Renal cortex interstitium (tissue), 11 donors: ENCODE measurements around the gene VTI1A. TPM values are rescaled to one million over a fixed set of nuclear protein-coding genes. Genes with fewer than 3 reads are reported as not detected.
"Not testable (repeated sequence)": the region's sequence is repeated elsewhere in the genome, so short reads cannot be mapped to it uniquely, and the experiment has no call there.

Experiments used
- DNase-seq, 11 donors: peaks; one replicate each; pipeline ENCODE4 v3.0.0-alpha.2; 2013; ENCODE audit warnings: low read depth in 9 of 11, low spot score in 4 of 11; ENCODE audit errors: extremely low read depth in 1 of 11
- polyA plus RNA-seq, 3 donors: library from polyadenylated mRNA; unstranded; fragments of 120-200 nt; gene quantifications; one replicate each; pipeline ENCODE4 v1.2.1, GENCODE V29; 2013; ENCODE audit not compliant: insufficient read length in 3 of 3

The VTI1A gene
- polyA plus RNA-seq, 3 donors, result 19.5 to 22.2 (median 20.8) TPM

GRCh38 chr10:112716924-112717413 is 270.0 kb downstream of the VTI1A start:
- DNase-seq, result no peak

- no peak for DNase-seq
Measured at GRCh38 chr10:112720178-112720577, 273.2 kb downstream of the VTI1A start.

- peak in 2 of 11 donors; percentile 39 to 46 for DNase-seq
Measured at GRCh38 chr10:112721080-112721698, 274.2 kb downstream of the VTI1A start.

- no peak for DNase-seq
Measured at GRCh38 chr10:112722758-112723157, 275.7 kb downstream of the VTI1A start.

GRCh38 chr10:112723876-112724275 is 276.9 kb downstream of the VTI1A start:
- no peak for DNase-seq

GRCh38 chr10:112724404-112724991 is 277.5 kb downstream of the VTI1A start:
- no peak for DNase-seq

GRCh38 chr10:112728118-112728883 is 281.3 kb downstream of the VTI1A start:
- no peak for DNase-seq

- DNase-seq, result no peak
Measured at GRCh38 chr10:112728997-112729396, 282.0 kb downstream of the VTI1A start.

- not testable (repeated sequence) for DNase-seq
Measured at GRCh38 chr10:112731450-112731849, 284.4 kb downstream of the VTI1A start.

GRCh38 chr10:112732277-112732921 is 285.4 kb downstream of the VTI1A start:
- no peak for DNase-seq

GRCh38 chr10:112735041-112735695 is 288.2 kb downstream of the VTI1A start:
- no peak for DNase-seq

- peak in 5 of 11 donors; percentile 50 to 81 (median 68) for DNase-seq
Measured at GRCh38 chr10:112738606-112739591, 291.9 kb downstream of the VTI1A start.

- no peak for DNase-seq
Measured at GRCh38 chr10:112739592-112740353, 292.8 kb downstream of the VTI1A start.

- DNase-seq, result no peak
Measured at GRCh38 chr10:112741830-112742402, 294.9 kb downstream of the VTI1A start.

- no peak for DNase-seq
Measured at GRCh38 chr10:112744181-112745096, 297.4 kb downstream of the VTI1A start.

- DNase-seq, result no peak
Measured at GRCh38 chr10:112746329-112746728, 299.3 kb downstream of the VTI1A start.
